ENCODE measurements around the gene ERRFI1. TPM values are rescaled to one million over a fixed set of nuclear protein-coding genes. Genes with fewer than 3 reads are reported as not detected.

Gene ERRFI1
- total and polyA plus RNA-seq, 10 of the 15 experiments (the other 5 are each of a cell fraction or from before 2014, with no cell fraction given) = 0.90 to 6.5 (median 3.1) TPM

DNA sequence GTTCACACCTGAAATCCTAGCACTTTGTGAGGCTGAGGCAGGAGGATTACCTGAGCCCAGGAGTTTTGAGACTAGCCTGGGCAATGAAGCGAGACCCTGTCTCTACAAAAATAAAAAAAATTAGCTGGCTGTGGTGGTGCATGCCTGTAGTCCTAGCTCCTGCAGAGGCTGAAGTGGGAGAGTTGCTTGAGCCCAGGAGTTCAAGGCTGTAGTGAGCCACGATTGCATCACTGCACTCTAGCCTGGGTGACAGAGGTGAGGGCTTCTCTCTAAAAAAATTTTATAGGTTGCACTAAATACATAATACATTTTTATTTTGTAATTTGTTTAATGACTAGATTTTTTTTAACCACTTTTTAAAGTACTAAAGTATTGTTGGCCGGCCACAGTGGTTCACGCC lies 58.5 kb downstream of the ERRFI1 start:
- Histone ChIP-seq H3K79me2 (ENCODE audit: control insufficient read depth, insufficient read depth, low read length) (peaks cover 40% of the 10 kb centered on the region), H3K9me3 (replicated peaks; ENCODE audit: control insufficient read depth, insufficient read depth, low read length) (no peaks in the 10 kb centered on the region), H3K9ac (ENCODE audit: control insufficient read depth, insufficient read depth, low read length) (no peak overlapping the region), H4K20me1 (ENCODE audit: control insufficient read depth, insufficient read depth) (no peaks in the 10 kb centered on the region; the same call in 1 of the 2 replicates), H3K36me3 (ENCODE audit: control insufficient read depth in 2 of 2, insufficient read depth in 2 of 2, low read length in 1 of 2) (peaks cover 15 to 40% of the 10 kb centered on the region in 2 experiments), H3K27ac (ENCODE audit: control insufficient read depth, insufficient read depth) (peak overlapping the region; percentile 16; the same call in 1 of the 2 replicates), H3K4me3 (no peak overlapping the region), H3K4me1 (ENCODE audit: control insufficient read depth, insufficient read depth, low read length) (peaks cover 10% of the 10 kb centered on the region), H3K27me3 (replicated peaks in 1 of 2; ENCODE audit: control insufficient read depth in 2 of 2, insufficient read depth in 2 of 2, low read length in 1 of 2) (no peaks in the 10 kb centered on the region), H3K4me2 (ENCODE audit: control insufficient read depth, insufficient read depth) (0 out of 2 replicates have a peak overlapping the region, but pooled peaks have one; percentile 13), H2AFZ (ENCODE audit: control insufficient read depth, low read depth, low read length) (no peak overlapping the region)
- no peak for FAIRE-seq
- intact Hi-C loops (cut with micrococcal nuclease; ENCODE audit: unreplicated experiment) (no loop called here), in situ Hi-C loops (cut with MboI) (no loop called here)
- ATAC-seq = peak; percentile 25; the same call in 2 of the 3 replicates
- DNase-seq (ENCODE audit: low read depth, low spot score) = no peak
- ChIA-PET SMC1A (ENCODE audit: uncharacterized antibody, unreplicated experiment) (interaction anchor here (0.8 to 1.8 kb wide), 2 partner anchors 8 to 28 kb away, joined by 3 read pairs; no protein-coding TSS in a partner anchor), RAD21 (ENCODE audit: unreplicated experiment) (no interaction called here), CTCF (no interaction called here), POLR2A (no interaction called here)
- BruUV-seq (replicated peaks) = no TSS peak
- WGBS (ENCODE audit: insufficient coverage, insufficient replicate concordance, low lambda C conversion rate, missing lambda C conversion rate) = 89% methylated on average over 4 of the region's 4 CpGs
- no peak for TF ChIP-seq ZNF217 (IDR thresholded peaks at IDR 0.05)
- TF ChIP-seq, protein P1, sequence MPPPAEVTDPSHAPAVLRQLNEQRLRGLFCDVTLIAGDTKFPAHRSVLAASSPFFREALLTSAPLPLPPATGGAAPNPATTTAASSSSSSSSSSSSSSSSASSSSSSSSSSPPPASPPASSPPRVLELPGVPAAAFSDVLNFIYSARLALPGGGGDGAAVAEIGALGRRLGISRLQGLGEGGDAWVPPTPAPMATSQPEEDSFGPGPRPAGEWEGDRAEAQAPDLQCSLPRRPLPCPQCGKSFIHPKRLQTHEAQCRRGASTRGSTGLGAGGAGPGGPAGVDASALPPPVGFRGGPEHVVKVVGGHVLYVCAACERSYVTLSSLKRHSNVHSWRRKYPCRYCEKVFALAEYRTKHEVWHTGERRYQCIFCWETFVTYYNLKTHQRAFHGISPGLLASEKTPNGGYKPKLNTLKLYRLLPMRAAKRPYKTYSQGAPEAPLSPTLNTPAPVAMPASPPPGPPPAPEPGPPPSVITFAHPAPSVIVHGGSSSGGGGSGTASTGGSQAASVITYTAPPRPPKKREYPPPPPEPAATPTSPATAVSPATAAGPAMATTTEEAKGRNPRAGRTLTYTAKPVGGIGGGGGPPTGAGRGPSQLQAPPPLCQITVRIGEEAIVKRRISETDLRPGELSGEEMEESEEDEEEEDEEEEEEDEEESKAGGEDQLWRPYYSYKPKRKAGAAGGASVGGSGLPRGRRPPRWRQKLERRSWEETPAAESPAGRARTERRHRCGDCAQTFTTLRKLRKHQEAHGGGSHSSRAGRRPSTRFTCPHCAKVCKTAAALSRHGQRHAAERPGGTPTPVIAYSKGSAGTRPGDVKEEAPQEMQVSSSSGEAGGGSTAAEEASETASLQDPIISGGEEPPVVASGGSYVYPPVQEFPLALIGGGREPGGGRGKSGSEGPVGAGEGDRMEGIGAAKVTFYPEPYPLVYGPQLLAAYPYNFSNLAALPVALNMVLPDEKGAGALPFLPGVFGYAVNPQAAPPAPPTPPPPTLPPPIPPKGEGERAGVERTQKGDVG (CRISPR knock-in tag; IDR thresholded peaks at IDR 0.05) = no peak
- TF ChIP-seq, protein P2, sequence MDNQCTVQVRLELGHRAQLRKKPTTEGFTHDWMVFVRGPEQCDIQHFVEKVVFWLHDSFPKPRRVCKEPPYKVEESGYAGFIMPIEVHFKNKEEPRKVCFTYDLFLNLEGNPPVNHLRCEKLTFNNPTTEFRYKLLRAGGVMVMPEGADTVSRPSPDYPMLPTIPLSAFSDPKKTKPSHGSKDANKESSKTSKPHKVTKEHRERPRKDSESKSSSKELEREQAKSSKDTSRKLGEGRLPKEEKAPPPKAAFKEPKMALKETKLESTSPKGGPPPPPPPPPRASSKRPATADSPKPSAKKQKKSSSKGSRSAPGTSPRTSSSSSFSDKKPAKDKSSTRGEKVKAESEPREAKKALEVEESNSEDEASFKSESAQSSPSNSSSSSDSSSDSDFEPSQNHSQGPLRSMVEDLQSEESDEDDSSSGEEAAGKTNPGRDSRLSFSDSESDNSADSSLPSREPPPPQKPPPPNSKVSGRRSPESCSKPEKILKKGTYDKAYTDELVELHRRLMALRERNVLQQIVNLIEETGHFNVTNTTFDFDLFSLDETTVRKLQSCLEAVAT (IDR thresholded peaks at IDR 0.05) = no peak
- no peak for TF ChIP-seq HDAC6 (IDR thresholded peaks at IDR 0.05; ENCODE audit: unreplicated experiment)
- TF ChIP-seq, protein P3, sequence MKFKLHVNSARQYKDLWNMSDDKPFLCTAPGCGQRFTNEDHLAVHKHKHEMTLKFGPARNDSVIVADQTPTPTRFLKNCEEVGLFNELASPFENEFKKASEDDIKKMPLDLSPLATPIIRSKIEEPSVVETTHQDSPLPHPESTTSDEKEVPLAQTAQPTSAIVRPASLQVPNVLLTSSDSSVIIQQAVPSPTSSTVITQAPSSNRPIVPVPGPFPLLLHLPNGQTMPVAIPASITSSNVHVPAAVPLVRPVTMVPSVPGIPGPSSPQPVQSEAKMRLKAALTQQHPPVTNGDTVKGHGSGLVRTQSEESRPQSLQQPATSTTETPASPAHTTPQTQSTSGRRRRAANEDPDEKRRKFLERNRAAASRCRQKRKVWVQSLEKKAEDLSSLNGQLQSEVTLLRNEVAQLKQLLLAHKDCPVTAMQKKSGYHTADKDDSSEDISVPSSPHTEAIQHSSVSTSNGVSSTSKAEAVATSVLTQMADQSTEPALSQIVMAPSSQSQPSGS (IDR thresholded peaks at IDR 0.05; ENCODE audit: low read length) = no peak
- TF ChIP-seq PAX5 (IDR thresholded peaks at IDR 0.05; ENCODE audit: borderline replicate concordance, low read depth, low read length) = no peak
- TF ChIP-seq BRCA1 (IDR thresholded peaks at IDR 0.05; ENCODE audit: low read depth, low read length) = no peak
- TF ChIP-seq TCF3 (IDR thresholded peaks at IDR 0.05; ENCODE audit: borderline replicate concordance, insufficient read depth, low read depth, low read length) = no peak
- TF ChIP-seq, protein P4, sequence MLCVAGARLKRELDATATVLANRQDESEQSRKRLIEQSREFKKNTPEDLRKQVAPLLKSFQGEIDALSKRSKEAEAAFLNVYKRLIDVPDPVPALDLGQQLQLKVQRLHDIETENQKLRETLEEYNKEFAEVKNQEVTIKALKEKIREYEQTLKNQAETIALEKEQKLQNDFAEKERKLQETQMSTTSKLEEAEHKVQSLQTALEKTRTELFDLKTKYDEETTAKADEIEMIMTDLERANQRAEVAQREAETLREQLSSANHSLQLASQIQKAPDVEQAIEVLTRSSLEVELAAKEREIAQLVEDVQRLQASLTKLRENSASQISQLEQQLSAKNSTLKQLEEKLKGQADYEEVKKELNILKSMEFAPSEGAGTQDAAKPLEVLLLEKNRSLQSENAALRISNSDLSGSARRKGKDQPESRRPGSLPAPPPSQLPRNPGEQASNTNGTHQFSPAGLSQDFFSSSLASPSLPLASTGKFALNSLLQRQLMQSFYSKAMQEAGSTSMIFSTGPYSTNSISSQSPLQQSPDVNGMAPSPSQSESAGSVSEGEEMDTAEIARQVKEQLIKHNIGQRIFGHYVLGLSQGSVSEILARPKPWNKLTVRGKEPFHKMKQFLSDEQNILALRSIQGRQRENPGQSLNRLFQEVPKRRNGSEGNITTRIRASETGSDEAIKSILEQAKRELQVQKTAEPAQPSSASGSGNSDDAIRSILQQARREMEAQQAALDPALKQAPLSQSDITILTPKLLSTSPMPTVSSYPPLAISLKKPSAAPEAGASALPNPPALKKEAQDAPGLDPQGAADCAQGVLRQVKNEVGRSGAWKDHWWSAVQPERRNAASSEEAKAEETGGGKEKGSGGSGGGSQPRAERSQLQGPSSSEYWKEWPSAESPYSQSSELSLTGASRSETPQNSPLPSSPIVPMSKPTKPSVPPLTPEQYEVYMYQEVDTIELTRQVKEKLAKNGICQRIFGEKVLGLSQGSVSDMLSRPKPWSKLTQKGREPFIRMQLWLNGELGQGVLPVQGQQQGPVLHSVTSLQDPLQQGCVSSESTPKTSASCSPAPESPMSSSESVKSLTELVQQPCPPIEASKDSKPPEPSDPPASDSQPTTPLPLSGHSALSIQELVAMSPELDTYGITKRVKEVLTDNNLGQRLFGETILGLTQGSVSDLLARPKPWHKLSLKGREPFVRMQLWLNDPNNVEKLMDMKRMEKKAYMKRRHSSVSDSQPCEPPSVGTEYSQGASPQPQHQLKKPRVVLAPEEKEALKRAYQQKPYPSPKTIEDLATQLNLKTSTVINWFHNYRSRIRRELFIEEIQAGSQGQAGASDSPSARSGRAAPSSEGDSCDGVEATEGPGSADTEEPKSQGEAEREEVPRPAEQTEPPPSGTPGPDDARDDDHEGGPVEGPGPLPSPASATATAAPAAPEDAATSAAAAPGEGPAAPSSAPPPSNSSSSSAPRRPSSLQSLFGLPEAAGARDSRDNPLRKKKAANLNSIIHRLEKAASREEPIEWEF (IDR thresholded peaks at IDR 0.05; ENCODE audit: insufficient replicate concordance, low read depth, low read length) = no peak
- no peak for TF ChIP-seq TCF12 (IDR thresholded peaks at IDR 0.05; ENCODE audit: low read depth, low read length)
- TF ChIP-seq TAF1 (IDR thresholded peaks at IDR 0.05; ENCODE audit: borderline replicate concordance, low read depth, low read length) = no peak

Measured in GM12878 (cell line).